DOHH2 (cell line): ENCODE measurements around the gene CHSY1.

Experiments used
- CTCF ChIP-seq: fragments of 200-600 bp; sonication (generic); IDR thresholded peaks from one replicate; pipeline ENCODE4 v1.5.1; 2014; ENCODE audit warnings: antibody characterized with exemption, mild to moderate bottlenecking, low read depth, low read length; ENCODE audit not compliant: poor library complexity, severe bottlenecking
- EZH2phosphoT487 ChIP-seq: fragments of 200-600 bp; sonication (generic); IDR thresholded peaks from 2 replicates; pipeline ENCODE4 v1.6.1; 2017; ENCODE audit warnings: borderline replicate concordance, mild to moderate bottlenecking, antibody characterized with exemption, low read length, moderate library complexity, mixed read lengths

- TF ChIP-seq CTCF, result no peak
- TF ChIP-seq EZH2phosphoT487, result no peak
Observed at GRCh38 chr15:101272584-101272983, 20.7 kb upstream of the CHSY1 start.
